Activated T-cell treated with anti-CD3 and anti-CD28 coated beads for 24 hours (primary cell): Measurements from ENCODE around the gene GUCA2A.

Source experiments
- DNase-seq: peaks from one replicate; pipeline ENCODE4 v3.0.0-alpha.2; 2020; ENCODE audit warnings: low read depth

GUCA2A gene

GRCh38 chr1:42176902-42177519 is 12.5 kb upstream of the GUCA2A start:
- DNase-seq, result no peak

GRCh38 chr1:42175314-42176054 is 10.9 kb upstream of the GUCA2A start:
- DNase-seq, result no peak

GRCh38 chr1:42173961-42174735 is 9.6 kb upstream of the GUCA2A start:
- no peak for DNase-seq

GRCh38 chr1:42173155-42173933 is 8.8 kb upstream of the GUCA2A start:
- peak; percentile 54 for DNase-seq

GRCh38 chr1:42172381-42173133 is 8.0 kb upstream of the GUCA2A start:
- DNase-seq, result no peak

- no peak for DNase-seq
Observed at GRCh38 chr1:42171679-42172266, 7.2 kb upstream of the GUCA2A start.

- no peak for DNase-seq
Observed at GRCh38 chr1:42170779-42171621, 6.5 kb upstream of the GUCA2A start.

GRCh38 chr1:42168763-42169162 is 4.2 kb upstream of the GUCA2A start:
- no peak for DNase-seq

GRCh38 chr1:42168391-42168670 is 3.8 kb upstream of the GUCA2A start:
- DNase-seq, result no peak

GRCh38 chr1:42167611-42168390 is 3.3 kb upstream of the GUCA2A start:
- no peak for DNase-seq

GRCh38 chr1:42165511-42166210 is 1.1 kb upstream of the GUCA2A start:
- DNase-seq, result no peak

GRCh38 chr1:42163536-42164503 is 725 bp downstream of the GUCA2A start:
- DNase-seq, result no peak

GRCh38 chr1:42163114-42163513 is 1.4 kb downstream of the GUCA2A start:
- no peak for DNase-seq

- no peak for DNase-seq
Observed at GRCh38 chr1:42162181-42162580, 2.4 kb downstream of the GUCA2A start.

GRCh38 chr1:42158189-42158588 is 6.4 kb downstream of the GUCA2A start:
- DNase-seq, result no peak

- no peak for DNase-seq
Observed at GRCh38 chr1:42157667-42158066, 6.9 kb downstream of the GUCA2A start.

- DNase-seq, result no peak
Observed at GRCh38 chr1:42155362-42155761, 9.2 kb downstream of the GUCA2A start.

- no peak for DNase-seq
Observed at GRCh38 chr1:42154685-42155084, 9.9 kb downstream of the GUCA2A start.
